Kidney epithelial cell (primary cell): Measurements from ENCODE around the gene NUDT9. TPM values are rescaled to one million over a fixed set of nuclear protein-coding genes. Genes with fewer than 3 reads are reported as not detected.

Experiments
- DNase-seq: peaks from one replicate; pipeline ENCODE4 v3.0.0-alpha.2; 2010; ENCODE audit warnings: low read depth
- H3K27me3 ChIP-seq: 2 replicates; pipeline ENCODE4 v1.6.0; 2011; ENCODE audit warnings: low read length; ENCODE audit not compliant: control insufficient read depth, insufficient read depth
- H3K36me3 ChIP-seq: 2 replicates; pipeline ENCODE4 v1.5.1; 2011; ENCODE audit warnings: low read length; ENCODE audit not compliant: control insufficient read depth, insufficient read depth
- H3K4me3 ChIP-seq: 2 replicates; pipeline ENCODE4 v1.5.1; 2011; ENCODE audit warnings: low read depth, mild to moderate bottlenecking, control low read depth, low read length
- CTCF ChIP-seq: IDR thresholded peaks from 2 replicates; pipeline ENCODE4 v1.5.1; 2011; ENCODE audit warnings: mild to moderate bottlenecking, moderate library complexity, low read length, control low read depth, inconsistent platforms; ENCODE audit not compliant: insufficient read depth, poor library complexity, severe bottlenecking
- total RNA-seq: library from RNA; depleted of rRNA; stranded (reverse); fragments of >200 nt; gene quantifications from 2 replicates; pipeline ENCODE4 v1.2.3, GENCODE V29; 2015

The NUDT9 gene
- total RNA-seq, 1 donor from 2014 or later, result 22.3 TPM

GRCh38 chr4:87497578-87497977 is 75.2 kb downstream of the NUDT9 start:
- Histone ChIP-seq H3K27me3 (no peaks in the 10 kb centered on the region), H3K36me3 (no peaks in the 10 kb centered on the region), H3K4me3 (no peak overlapping the region)
- no peak for TF ChIP-seq CTCF
- no peak for DNase-seq

DNA sequence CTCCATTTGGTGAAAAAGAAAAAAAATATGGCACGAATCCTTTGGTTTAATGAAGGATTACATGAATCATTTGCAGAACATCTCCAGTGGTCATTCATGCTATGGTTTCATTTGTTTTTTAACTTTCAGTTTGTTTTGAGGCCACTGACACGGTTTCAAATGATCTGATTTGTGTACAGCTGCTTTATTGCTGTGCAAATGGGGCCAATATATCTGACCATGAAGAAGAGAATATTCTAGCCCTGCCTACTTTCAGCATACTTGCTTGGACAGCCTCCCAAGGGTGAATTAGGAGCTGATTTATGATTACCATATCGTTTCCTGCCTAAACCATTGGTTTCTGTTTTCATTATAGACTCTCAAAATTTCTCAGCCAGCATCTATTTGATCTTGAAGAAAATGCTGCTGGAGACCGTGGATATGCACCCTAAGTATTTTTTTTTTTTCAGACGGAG is 76.1 kb downstream of the NUDT9 start:
- no peak for DNase-seq
- no peak overlapping the region for H3K4me3 ChIP-seq
- TF ChIP-seq CTCF, result no peak
- H3K36me3 ChIP-seq, result no peaks in the 10 kb centered on the region
- H3K27me3 ChIP-seq, result no peaks in the 10 kb centered on the region

- Histone ChIP-seq H3K36me3 (no peaks in the 10 kb centered on the region), H3K4me3 (no peak overlapping the region), H3K27me3 (no peaks in the 10 kb centered on the region)
- no peak for DNase-seq
- TF ChIP-seq CTCF, result no peak
These were observed 77.2 kb downstream of the NUDT9 start for GRCh38 chr4:87499403-87500091.

GRCh38 chr4:87500092-87500462 is 77.7 kb downstream of the NUDT9 start:
- no peak for DNase-seq
- Histone ChIP-seq H3K4me3 (no peak overlapping the region), H3K27me3 (no peaks in the 10 kb centered on the region), H3K36me3 (no peaks in the 10 kb centered on the region)
- TF ChIP-seq CTCF, result no peak

DNA sequence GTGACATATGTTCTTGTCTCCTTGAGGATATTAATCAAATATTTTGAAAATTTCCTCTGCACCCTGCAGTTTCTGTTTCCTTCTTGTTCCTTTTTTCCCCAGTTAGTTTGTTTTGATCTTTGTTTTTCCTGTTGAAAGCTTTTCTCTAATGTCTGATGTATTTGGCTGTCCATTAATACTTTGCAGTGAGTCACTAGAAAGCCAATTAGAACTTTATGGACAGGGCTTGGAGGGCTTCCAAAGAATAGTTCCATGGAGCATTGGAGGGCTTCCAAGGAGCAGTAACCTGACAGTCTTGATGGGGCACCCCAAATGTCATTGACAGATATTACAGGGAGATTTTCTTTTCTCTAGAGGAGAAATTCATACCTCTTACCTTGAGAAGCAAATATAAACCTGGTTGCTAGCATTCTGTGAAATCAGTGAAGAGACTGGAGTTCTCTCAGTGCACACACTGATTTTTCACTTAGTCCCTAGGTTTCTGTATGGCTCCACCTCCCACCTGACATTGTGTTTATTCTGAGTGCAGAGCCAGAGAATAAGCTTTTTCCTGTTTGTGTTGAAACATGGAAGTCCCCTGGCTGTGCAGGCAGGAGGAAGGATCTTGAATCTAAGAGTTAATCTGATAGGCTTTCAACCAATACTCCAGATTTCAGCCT is 80.3 kb downstream of the NUDT9 start:
- Histone ChIP-seq H3K4me3 (no peak overlapping the region), H3K27me3 (no peaks in the 10 kb centered on the region), H3K36me3 (no peaks in the 10 kb centered on the region)
- no peak for DNase-seq
- TF ChIP-seq CTCF, result no peak

- Histone ChIP-seq H3K27me3 (no peaks in the 10 kb centered on the region), H3K36me3 (no peaks in the 10 kb centered on the region), H3K4me3 (no peak overlapping the region)
- no peak for DNase-seq
- peak; percentile 26 for TF ChIP-seq CTCF
These were observed 83.5 kb downstream of the NUDT9 start for GRCh38 chr4:87505862-87506261.
